ENCODE measurements around the gene EPHA10.

- TF ChIP-seq POLR2A (IDR thresholded peaks at IDR 0.05; ENCODE audit: low read length) (no peak), GATA1 (IDR thresholded peaks at IDR 0.05; ENCODE audit: low read depth, low read length) (no peak)
Observed at GRCh38 chr1:37755951-37756560, 8.9 kb downstream of the EPHA10 start.

All from erythroblast (primary cell).